Fibroblast of mammary gland (primary cell): Measurements from ENCODE around the gene NOPCHAP1.
A peak's percentile ranks its signal among the peaks of the same experiment; 100 is the strongest.
"Not testable (repeated sequence)": the region's sequence is repeated elsewhere in the genome, so short reads cannot be mapped to it uniquely, and the experiment has no call there.

ENCODE experiments used
- DNase-seq: peaks from one replicate; pipeline ENCODE4 v3.0.0-alpha.2; 2010; ENCODE audit warnings: low read depth
- H3K4me3 ChIP-seq: 2 replicates; pipeline ENCODE4 v1.5.1; 2011; ENCODE audit warnings: low read depth, mild to moderate bottlenecking, low read length, moderate library complexity; ENCODE audit not compliant: control insufficient read depth
- CTCF ChIP-seq: conservative IDR thresholded peaks from 2 replicates; pipeline ENCODE4 v1.5.1; 2011; ENCODE audit warnings: low read depth, low read length, inconsistent platforms; ENCODE audit not compliant: control insufficient read depth, insufficient read depth

NOPCHAP1 gene

DNA sequence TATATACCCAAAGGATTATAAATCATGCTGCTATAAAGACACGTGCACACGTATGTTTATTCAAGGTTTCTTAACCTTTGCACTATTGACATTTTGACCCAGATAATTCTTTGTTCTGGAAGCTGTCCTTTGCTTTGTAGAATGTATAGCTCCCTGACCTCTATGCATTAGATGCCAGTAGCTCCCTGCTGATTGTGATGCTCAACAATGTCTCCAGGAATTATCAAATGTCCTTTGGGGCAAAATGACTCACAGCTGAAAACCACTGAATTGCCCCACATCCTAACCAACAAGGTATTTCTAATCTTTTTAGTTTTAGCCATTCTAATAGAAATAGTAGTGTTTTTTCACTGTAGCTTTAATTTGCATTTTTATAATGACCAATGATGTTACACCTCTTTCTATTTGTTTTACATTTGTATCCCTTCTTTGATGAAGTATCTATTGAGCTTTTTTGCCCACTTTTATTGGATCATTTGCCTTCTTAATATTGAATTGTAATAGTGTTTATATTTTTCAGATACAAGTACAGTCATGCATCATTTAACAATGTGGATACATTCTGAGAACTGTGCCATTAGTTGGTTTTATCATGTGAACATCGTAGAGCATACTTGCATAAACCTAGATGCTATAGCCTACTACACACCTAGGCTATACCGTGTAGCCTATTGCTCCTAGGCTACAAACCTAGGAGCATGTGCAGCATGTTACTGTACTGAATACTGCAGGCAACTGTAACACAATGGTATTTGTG is 10.4 kb upstream of the NOPCHAP1 start:
- DNase-seq = peak; percentile 76

DNA sequence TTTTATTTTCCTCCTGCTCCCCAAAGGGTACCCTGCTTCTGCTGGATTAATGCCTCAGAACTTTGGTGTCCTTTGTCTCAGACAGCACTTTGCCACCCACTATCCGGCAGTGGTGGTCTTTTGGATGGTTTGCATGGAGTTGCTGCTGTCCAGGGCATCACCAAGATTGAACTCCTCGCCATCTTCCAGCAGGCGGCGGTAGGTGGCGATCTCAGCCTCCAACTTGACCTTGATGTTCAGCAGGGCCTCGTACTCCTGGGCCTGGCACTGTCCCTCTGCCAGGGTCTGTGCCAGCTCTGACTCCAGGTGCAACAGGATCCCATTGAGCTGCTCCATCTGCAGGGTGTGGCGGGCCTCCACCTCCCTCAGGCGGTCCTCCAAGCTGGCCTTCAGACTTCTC is 9.4 kb upstream of the NOPCHAP1 start:
- DNase-seq = no peak
- H3K4me3 ChIP-seq = no peak overlapping the region
- peak; percentile 5 for TF ChIP-seq CTCF

More for the DNA sequence above, 10.4 kb upstream of the NOPCHAP1 start:
- no peak for TF ChIP-seq CTCF
- no peak overlapping the region for H3K4me3 ChIP-seq

DNA sequence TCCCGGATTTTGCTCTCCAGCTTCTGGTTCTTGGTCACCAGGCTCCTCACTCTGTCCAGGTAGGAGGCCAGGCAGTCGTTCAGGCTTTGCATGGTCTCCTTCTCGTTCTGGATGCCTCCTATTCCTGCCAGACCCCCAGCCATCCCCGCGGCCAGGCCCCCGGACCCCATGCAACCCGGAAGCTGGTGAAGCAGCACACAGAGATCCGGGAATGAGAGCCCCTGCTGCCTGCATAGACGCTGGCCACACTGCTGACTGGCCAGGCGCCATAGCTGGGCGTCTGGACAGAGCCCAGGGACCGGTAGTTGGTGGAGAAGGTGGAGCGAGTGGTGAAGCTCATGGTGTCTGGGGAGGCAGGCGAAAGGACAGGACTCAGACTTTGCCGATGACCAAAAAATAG is 8.4 kb upstream of the NOPCHAP1 start:
- not testable (repeated sequence) for H3K4me3 ChIP-seq, DNase-seq

DNA sequence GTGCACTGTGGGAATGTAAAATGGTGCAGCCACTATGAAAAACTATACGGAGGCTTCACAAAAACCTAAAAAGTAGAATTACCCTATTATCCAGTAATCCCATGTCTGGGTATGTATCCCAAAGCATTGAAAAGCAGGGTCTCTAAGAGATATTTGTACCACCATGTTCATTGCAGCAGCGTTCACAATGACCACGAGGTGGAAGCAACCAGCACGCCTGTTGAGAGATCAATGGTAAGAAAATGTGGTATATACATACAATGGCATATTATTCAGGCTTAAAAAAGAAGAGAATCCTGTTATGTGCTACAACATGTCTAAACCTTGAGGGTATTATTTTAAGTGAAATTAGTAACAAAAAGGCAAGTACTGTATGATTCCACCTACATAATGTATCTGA is 910 bp upstream of the NOPCHAP1 start:
- no peak for TF ChIP-seq CTCF
- no peak overlapping the region for H3K4me3 ChIP-seq
- DNase-seq = no peak

- DNase-seq = no peak
- no peak for TF ChIP-seq CTCF
- no peak overlapping the region for H3K4me3 ChIP-seq
Measured at GRCh38 chr12:104990950-104991349, 4.8 kb downstream of the NOPCHAP1 start.

GRCh38 chr12:104991565-104992128 is 5.5 kb downstream of the NOPCHAP1 start:
- no peak for TF ChIP-seq CTCF
- DNase-seq = no peak
- no peak overlapping the region for H3K4me3 ChIP-seq

- no peak for TF ChIP-seq CTCF
- no peak overlapping the region for H3K4me3 ChIP-seq
- DNase-seq = no peak
Measured at GRCh38 chr12:104994336-104994735, 8.2 kb downstream of the NOPCHAP1 start.
